ENCODE results near the gene KCNIP4.

GRCh38 chr4:21469438-21470300 is 478.9 kb downstream of the KCNIP4 start:
- TF ChIP-seq EZH2 (IDR thresholded peaks at IDR 0.05) = no peak
- no peak for TF ChIP-seq POLR2AphosphoS5 (IDR thresholded peaks at IDR 0.05; ENCODE audit: borderline replicate concordance, low read depth, low read length)
